ENCODE data around the gene VGF. TPM values are rescaled to one million over a fixed set of nuclear protein-coding genes. Genes with fewer than 3 reads are reported as not detected.

VGF gene
- total RNA-seq, 1 experiment from 2014 or later = 11.2 TPM

DNA sequence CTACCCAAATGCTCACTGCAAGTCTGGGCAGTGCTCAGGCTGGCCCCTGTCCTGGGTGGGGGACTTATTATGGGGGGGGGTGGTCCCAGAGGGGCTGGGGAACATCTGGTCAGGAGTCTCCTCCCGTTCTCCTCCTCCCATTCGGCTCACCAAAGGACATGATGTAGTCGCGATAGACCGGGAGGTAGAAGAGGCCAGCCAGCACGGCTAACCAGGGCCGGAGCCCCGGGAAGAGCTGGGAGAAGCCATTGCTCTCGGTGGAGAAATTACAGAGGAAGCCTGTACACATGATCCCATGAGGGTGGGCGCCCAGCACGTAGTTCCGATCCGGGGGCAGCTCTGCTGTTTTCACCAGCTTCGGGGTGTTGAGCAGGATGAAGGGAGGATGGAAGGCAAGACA, 33.1 kb upstream of the VGF start:
- POLR2A ChIA-PET = no interaction called here
- Mint-ChIP-seq H3K27me3 (ENCODE audit: insufficient read depth, unreplicated experiment) (peaks cover 12% of the 10 kb centered on the region), H3K4me3 (ENCODE audit: unreplicated experiment) (no peak overlapping the region), H3K36me3 (ENCODE audit: insufficient read depth, unreplicated experiment) (no peaks in the 10 kb centered on the region), H3K9me3 (ENCODE audit: unreplicated experiment) (no peaks in the 10 kb centered on the region), H3K4me1 (ENCODE audit: insufficient read depth, unreplicated experiment) (no peaks in the 10 kb centered on the region), H3K27ac (ENCODE audit: low read depth, unreplicated experiment) (no peak overlapping the region)
- no TSS peak for BruUV-seq (replicated peaks)
- TF ChIP-seq, protein P1, sequence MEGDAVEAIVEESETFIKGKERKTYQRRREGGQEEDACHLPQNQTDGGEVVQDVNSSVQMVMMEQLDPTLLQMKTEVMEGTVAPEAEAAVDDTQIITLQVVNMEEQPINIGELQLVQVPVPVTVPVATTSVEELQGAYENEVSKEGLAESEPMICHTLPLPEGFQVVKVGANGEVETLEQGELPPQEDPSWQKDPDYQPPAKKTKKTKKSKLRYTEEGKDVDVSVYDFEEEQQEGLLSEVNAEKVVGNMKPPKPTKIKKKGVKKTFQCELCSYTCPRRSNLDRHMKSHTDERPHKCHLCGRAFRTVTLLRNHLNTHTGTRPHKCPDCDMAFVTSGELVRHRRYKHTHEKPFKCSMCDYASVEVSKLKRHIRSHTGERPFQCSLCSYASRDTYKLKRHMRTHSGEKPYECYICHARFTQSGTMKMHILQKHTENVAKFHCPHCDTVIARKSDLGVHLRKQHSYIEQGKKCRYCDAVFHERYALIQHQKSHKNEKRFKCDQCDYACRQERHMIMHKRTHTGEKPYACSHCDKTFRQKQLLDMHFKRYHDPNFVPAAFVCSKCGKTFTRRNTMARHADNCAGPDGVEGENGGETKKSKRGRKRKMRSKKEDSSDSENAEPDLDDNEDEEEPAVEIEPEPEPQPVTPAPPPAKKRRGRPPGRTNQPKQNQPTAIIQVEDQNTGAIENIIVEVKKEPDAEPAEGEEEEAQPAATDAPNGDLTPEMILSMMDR (IDR thresholded peaks at IDR 0.05; ENCODE audit: unreplicated experiment) = no peak
- intact Hi-C loops (cut with micrococcal nuclease) = no loop called here
- no peak for DNase-seq (ENCODE audit: unreplicated experiment)
- CTCF ChIA-PET = interaction anchor here (0.6 kb wide), 2 partner anchors 15 to 178 kb away, joined by 3 read pairs; no protein-coding TSS in a partner anchor

DNA sequence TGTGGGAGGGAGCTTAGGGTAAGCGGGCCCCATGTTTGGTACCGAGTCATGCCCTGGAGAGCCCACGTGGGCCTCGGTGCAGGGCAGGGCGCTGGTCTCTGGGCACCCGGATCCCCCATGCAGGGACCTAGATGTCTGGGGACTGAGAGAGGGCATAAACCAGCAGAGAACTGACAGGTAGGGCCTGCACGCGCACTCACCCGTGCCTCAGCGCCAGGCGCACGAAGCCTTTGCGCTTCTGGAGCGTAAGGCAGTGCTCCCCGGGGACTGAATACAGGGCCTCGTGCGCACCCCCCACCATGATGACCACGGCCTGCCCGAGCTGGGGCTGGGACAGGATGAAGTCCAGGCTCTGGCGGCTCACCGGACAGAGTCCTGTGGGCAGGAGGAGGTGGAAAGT, 32.6 kb upstream of the VGF start:
- no peaks in the 10 kb centered on the region for H3K4me1 Mint-ChIP-seq (ENCODE audit: insufficient read depth, unreplicated experiment)
- no peak overlapping the region for H3K27ac Mint-ChIP-seq (ENCODE audit: low read depth, unreplicated experiment)
- no peak overlapping the region for H3K4me3 Mint-ChIP-seq (ENCODE audit: unreplicated experiment)
- POLR2A ChIA-PET = no interaction called here
- peaks cover 12% of the 10 kb centered on the region for H3K27me3 Mint-ChIP-seq (ENCODE audit: insufficient read depth, unreplicated experiment)
- TF ChIP-seq, protein P1 (IDR thresholded peaks at IDR 0.05; ENCODE audit: unreplicated experiment) = no peak
- intact Hi-C loops (cut with micrococcal nuclease) = no loop called here
- DNase-seq (ENCODE audit: unreplicated experiment) = no peak
- BruUV-seq (replicated peaks) = no TSS peak
- CTCF ChIA-PET = interaction anchor here (0.6 kb wide), 1 partner anchor 178 kb away, joined by 3 read pairs; no protein-coding TSS in a partner anchor
- H3K36me3 Mint-ChIP-seq (ENCODE audit: insufficient read depth, unreplicated experiment) = no peaks in the 10 kb centered on the region
- no peaks in the 10 kb centered on the region for H3K9me3 Mint-ChIP-seq (ENCODE audit: unreplicated experiment)

DNA sequence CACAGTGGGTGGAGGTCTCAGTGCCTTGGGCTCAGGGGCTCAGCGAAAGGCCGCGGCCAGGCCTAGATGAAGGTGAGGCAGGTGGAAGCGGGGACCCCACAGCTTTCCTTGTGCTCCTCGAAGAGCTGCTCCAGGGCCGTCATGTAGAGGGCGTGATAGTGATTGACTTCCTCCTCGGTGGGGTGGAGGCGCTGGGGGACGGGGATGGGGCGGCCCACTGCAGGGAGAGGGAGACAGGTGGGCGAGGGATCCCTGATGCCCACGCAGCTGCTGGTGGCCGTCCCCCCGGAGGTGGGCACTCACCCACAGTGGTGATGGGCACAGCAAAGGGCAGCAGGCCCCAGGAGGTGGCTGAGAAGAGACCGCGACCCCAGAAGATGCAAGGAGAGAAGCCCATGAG, 30.5 kb upstream of the VGF start:
- no TSS peak for BruUV-seq (replicated peaks)
- ChIA-PET POLR2A (interaction anchor here (1.3 kb wide), 1 partner anchor 22 kb away, joined by 5 read pairs; the partner anchor contains the start of genes PLOD3 and ZNHIT1), CTCF (interaction anchor here (0.6 to 8.3 kb wide), 4 partner anchors 32 to 312 kb away, joined by 3 to 203 read pairs (median 3); no protein-coding TSS in a partner anchor)
- Mint-ChIP-seq H3K27ac (ENCODE audit: low read depth, unreplicated experiment) (no peak overlapping the region), H3K27me3 (ENCODE audit: insufficient read depth, unreplicated experiment) (peaks cover 8% of the 10 kb centered on the region), H3K4me1 (ENCODE audit: insufficient read depth, unreplicated experiment) (no peaks in the 10 kb centered on the region), H3K4me3 (ENCODE audit: unreplicated experiment) (no peak overlapping the region), H3K9me3 (ENCODE audit: unreplicated experiment) (no peaks in the 10 kb centered on the region), H3K36me3 (ENCODE audit: insufficient read depth, unreplicated experiment) (no peaks in the 10 kb centered on the region)
- TF ChIP-seq, protein P1 (IDR thresholded peaks at IDR 0.05; ENCODE audit: unreplicated experiment) = no peak
- no peak for DNase-seq (ENCODE audit: unreplicated experiment)
- intact Hi-C loops (cut with micrococcal nuclease) = no loop called here

DNA sequence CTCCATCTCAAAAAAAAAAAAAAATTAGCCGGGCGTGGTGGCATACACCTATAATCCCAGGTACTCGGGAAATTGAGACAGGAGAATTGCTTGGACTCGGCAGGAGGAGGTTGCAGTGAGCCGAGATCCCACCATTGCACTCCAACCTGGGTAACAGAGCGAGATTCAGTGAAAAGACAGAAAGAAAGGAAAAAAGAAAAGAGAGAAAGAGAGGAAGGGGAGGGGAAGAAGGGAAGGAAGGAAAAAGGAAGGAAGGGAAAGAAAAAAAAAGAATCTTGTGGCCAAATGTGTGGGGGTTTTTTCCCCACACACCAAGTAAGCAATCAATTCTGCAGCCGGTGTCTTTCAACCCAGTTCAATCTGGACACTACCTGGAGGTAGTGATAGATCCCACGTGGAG, 23.7 kb upstream of the VGF start:
- ChIA-PET CTCF (interaction anchor here (3.8 to 8.3 kb wide), 2 partner anchors 45 kb away, joined by 32 to 203 read pairs; no protein-coding TSS in a partner anchor), POLR2A (no interaction called here)
- DNase-seq (ENCODE audit: unreplicated experiment) = no peak
- H3K27me3 Mint-ChIP-seq (ENCODE audit: insufficient read depth, unreplicated experiment) = no peaks in the 10 kb centered on the region
- peaks cover 6% of the 10 kb centered on the region for H3K4me1 Mint-ChIP-seq (ENCODE audit: insufficient read depth, unreplicated experiment)
- H3K9me3 Mint-ChIP-seq (ENCODE audit: unreplicated experiment) = no peaks in the 10 kb centered on the region
- TF ChIP-seq, protein P1 (IDR thresholded peaks at IDR 0.05; ENCODE audit: unreplicated experiment) = no peak
- no TSS peak for BruUV-seq (replicated peaks)
- H3K27ac Mint-ChIP-seq (ENCODE audit: low read depth, unreplicated experiment) = no peak overlapping the region
- no peaks in the 10 kb centered on the region for H3K36me3 Mint-ChIP-seq (ENCODE audit: insufficient read depth, unreplicated experiment)
- no peak overlapping the region for H3K4me3 Mint-ChIP-seq (ENCODE audit: unreplicated experiment)
- intact Hi-C loops (cut with micrococcal nuclease) = no loop called here
